Lower lobe of right lung (tissue), 2 donors: ENCODE results near the gene HADH. TPM values are rescaled to one million over a fixed set of nuclear protein-coding genes. Genes with fewer than 3 reads are reported as not detected.
A peak's percentile ranks its signal among the peaks of the same experiment; 100 is the strongest.
"Not testable (repeated sequence)": the region's sequence is repeated elsewhere in the genome, so short reads cannot be mapped to it uniquely, and the experiment has no call there.

Experiments
- ATAC-seq, 2 donors: fragments of 200-7000 bp; cut with Tn5 transposase; one replicate each; pipeline ENCODE4 v1.9.1; 2020 to 2022; ENCODE audit warnings: mild to moderate bottlenecking in 2 of 2, moderate library complexity in 2 of 2
- DNase-seq: peaks from one replicate; pipeline ENCODE4 v3.0.0-alpha.2; 2020
- H3K27ac ChIP-seq: fragments of 200-600 bp; one replicate; pipeline ENCODE4 v1.8.0; 2022
- H3K27me3 ChIP-seq: fragments of 200-600 bp; one replicate; pipeline ENCODE4 v1.8.0; 2022; ENCODE audit warnings: low read depth
- H3K36me3 ChIP-seq: fragments of 200-600 bp; one replicate; pipeline ENCODE4 v1.8.0; 2022; ENCODE audit warnings: mild to moderate bottlenecking
- H3K4me1 ChIP-seq: fragments of 200-600 bp; one replicate; pipeline ENCODE4 v1.8.0; 2022
- H3K4me3 ChIP-seq: fragments of 200-600 bp; one replicate; pipeline ENCODE4 v1.8.0; 2022; ENCODE audit warnings: mild to moderate bottlenecking
- H3K9me3 ChIP-seq: fragments of 200-600 bp; one replicate; pipeline ENCODE4 v1.8.0; 2022
- CTCF ChIP-seq: fragments of 200-600 bp; IDR thresholded peaks from one replicate; pipeline ENCODE4 v1.8.0; 2022; ENCODE audit warnings: antibody characterized with exemption, mild to moderate bottlenecking
- intact Hi-C: fragments of 100-400 bp; cut with DNase I; formaldehyde crosslinking; loops from one replicate; pipeline ENCODE4 v1.11.0; 2022
- total RNA-seq: library from RNA; stranded (reverse); fragmentation: NEBNext Ultra II Directional; extraction: Animal tissue kit (Norgen Biotek cat#: 25700); gene quantifications from one replicate; pipeline ENCODE4 v1.2.1, GENCODE V29; 2021
- donor health status: DM: no; HTN: yes; CAD: no; lungs with severe emphysema.

The HADH gene
- total RNA-seq, 1 donor from 2014 or later: 48.2 TPM

DNA sequence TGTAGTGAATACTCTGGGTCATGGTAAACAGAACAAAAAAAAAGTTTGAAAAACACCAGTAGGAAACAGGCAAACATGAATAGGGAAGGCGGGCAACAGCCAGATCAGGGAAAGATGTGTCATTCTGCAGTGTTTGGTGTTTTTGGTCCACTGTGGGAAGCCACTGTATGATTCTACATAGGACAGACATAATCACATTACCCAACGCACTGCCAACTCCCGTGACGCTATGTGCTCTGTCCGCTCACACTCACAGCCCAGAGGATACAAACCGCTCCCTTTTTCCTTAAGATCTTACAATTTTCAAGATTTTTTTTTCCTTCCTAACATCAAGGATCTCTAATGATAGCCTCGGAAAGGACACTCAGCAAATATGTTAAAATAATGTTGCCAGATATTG lies 59.3 kb downstream of the HADH start:
- H3K9me3 ChIP-seq: no peaks in the 10 kb centered on the region
- H3K4me3 ChIP-seq: peak overlapping the region; percentile 13
- DNase-seq (no peak), ATAC-seq (no peak)
- H3K27ac ChIP-seq: no peak overlapping the region
- no peaks in the 10 kb centered on the region for H3K27me3 ChIP-seq
- H3K36me3 ChIP-seq: peaks cover 7% of the 10 kb centered on the region
- no peak for TF ChIP-seq CTCF
- intact Hi-C loops: no loop called here
- peaks cover 9% of the 10 kb centered on the region for H3K4me1 ChIP-seq

DNA sequence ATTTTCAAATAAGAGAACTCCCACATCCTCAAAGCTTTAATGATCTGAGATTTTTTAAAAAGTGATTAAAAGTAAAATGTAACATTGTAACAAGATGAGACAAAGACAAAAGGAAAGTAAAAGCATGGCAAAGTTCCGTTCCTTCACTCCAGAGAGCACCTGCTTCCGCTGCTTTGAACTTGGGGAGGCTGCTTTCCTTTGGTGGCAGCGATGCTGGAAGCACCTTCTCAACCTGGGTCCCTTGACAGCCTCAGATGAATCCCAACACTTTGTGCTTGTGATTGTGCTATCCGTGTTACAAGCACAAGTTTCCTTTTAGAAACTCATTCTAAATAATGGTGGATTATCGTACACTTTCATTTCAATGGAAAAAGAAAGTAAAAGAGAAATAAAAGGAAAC lies 59.7 kb downstream of the HADH start:
- intact Hi-C loops: no loop called here
- DNase-seq: no peak
- TF ChIP-seq CTCF: no peak

GRCh38 chr4:108050166-108051111 lies 60.8 kb downstream of the HADH start:
- H3K4me3 ChIP-seq, H3K27ac ChIP-seq, intact Hi-C loops, H3K27me3 ChIP-seq, H3K4me1 ChIP-seq, ATAC-seq, H3K9me3 ChIP-seq, H3K36me3 ChIP-seq, DNase-seq: not testable (repeated sequence)

More for the DNA sequence above, 59.7 kb downstream of the HADH start:
- Histone ChIP-seq H3K4me1 (peaks cover 9% of the 10 kb centered on the region), H3K27ac (no peak overlapping the region), H3K9me3 (no peaks in the 10 kb centered on the region), H3K4me3 (peak overlapping the region; percentile 13), H3K27me3 (no peaks in the 10 kb centered on the region), H3K36me3 (peaks cover 7% of the 10 kb centered on the region)
- ATAC-seq: no peak

DNA sequence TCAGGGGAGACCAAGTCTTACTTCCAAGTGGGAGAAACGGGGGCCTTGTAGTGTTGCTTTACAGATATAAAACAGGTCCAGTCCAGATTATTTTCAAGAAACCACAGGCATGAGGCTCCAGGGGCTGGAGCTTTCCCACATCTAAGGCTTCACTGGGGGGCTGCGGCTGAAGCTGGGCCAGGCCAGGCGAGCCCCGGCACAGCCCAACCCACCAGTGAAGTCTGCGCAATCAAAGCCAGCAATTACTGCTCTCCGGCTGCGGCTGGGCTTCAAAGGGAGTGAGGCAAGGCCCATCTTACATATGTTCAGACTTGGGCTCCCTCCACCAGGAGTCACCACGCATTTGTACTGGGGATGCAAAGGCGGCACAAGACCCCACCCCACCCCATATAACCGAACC lies 61.7 kb downstream of the HADH start:
- no peaks in the 10 kb centered on the region for H3K9me3 ChIP-seq
- ATAC-seq: no peak
- H3K27ac ChIP-seq: no peak overlapping the region
- TF ChIP-seq CTCF: no peak
- DNase-seq: no peak
- H3K4me1 ChIP-seq: no peaks in the 10 kb centered on the region
- peaks cover 7% of the 10 kb centered on the region for H3K36me3 ChIP-seq
- intact Hi-C loops: no loop called here
- no peaks in the 10 kb centered on the region for H3K27me3 ChIP-seq
- no peak overlapping the region for H3K4me3 ChIP-seq

DNA sequence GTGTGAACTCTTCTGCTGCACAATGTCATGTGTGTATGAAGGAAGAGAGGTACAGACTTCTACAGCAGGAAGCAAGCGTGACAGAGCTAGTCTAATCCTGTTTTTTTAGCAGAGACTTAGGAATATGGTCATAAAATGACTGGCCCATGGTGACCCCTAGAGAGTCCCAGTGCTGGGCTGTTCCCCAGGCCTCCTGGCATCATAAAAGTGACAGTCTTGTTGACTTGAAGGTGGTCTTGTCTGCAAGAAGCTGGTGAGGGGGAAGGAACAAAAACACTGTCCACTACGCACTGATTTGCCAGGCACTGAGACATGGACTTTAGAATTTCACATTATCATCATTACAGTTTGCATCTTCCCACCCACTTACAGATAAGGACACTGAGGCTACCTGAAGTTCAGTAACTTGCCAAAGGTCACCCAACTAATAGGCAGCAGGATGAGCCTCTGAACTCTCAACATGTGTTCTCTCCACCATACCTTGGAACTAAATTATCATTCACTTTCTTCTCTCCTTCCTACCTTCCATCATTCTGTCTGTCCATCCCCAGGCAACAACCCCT lies 63.0 kb downstream of the HADH start:
- no peak overlapping the region for H3K4me3 ChIP-seq
- H3K4me1 ChIP-seq: no peaks in the 10 kb centered on the region
- H3K27me3 ChIP-seq: no peaks in the 10 kb centered on the region
- no peaks in the 10 kb centered on the region for H3K9me3 ChIP-seq
- DNase-seq (no peak), ATAC-seq (no peak)
- H3K27ac ChIP-seq: no peak overlapping the region
- TF ChIP-seq CTCF: no peak
- intact Hi-C loops: no loop called here
- H3K36me3 ChIP-seq: peaks cover 3% of the 10 kb centered on the region

DNA sequence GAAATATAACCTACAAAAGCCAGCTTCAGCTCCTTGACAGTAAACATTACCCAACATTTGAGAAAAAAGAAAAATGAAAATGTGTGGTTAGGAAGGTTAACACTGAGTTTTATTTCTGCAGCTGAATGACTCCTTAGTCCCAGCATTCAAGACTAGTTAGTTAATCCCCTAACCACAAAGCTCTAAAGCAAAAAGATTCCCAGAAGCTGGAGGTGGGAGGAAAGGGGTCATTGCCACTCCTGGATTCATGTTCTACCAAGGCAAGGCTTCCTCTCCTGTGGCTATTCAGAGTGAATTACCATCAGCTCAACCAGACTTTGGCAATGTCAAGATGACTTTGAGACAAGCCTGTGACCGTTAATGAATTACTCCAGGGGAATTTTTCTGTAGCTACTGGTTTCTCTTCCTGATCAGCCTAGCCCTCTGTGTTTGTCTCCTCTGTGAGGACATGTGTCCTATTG lies 63.6 kb downstream of the HADH start:
- no peak overlapping the region for H3K27ac ChIP-seq
- ATAC-seq (no peak), DNase-seq (no peak)
- no peaks in the 10 kb centered on the region for H3K27me3 ChIP-seq
- TF ChIP-seq CTCF: no peak
- intact Hi-C loops: no loop called here
- H3K9me3 ChIP-seq: no peaks in the 10 kb centered on the region
- no peaks in the 10 kb centered on the region for H3K4me1 ChIP-seq
- no peak overlapping the region for H3K4me3 ChIP-seq
- no peaks in the 10 kb centered on the region for H3K36me3 ChIP-seq
